Astrocyte (in vitro differentiated cells and primary cell): Measurements from ENCODE around the gene ZNF619.

Experiments used
- EZH2 ChIP-seq: IDR thresholded peaks from 2 replicates; pipeline ENCODE4 v1.6.1; 2012; ENCODE audit warnings: mild to moderate bottlenecking, low read length, inconsistent platforms; ENCODE audit not compliant: insufficient read depth
- TF ChIP-seq, protein P1 (sequence below): IDR thresholded peaks from 2 replicates; pipeline ENCODE4 v1.5.1; 2011; ENCODE audit warnings: low read depth, mild to moderate bottlenecking, inconsistent platforms, low read length, moderate library complexity; ENCODE audit not compliant: insufficient read depth

DNA sequence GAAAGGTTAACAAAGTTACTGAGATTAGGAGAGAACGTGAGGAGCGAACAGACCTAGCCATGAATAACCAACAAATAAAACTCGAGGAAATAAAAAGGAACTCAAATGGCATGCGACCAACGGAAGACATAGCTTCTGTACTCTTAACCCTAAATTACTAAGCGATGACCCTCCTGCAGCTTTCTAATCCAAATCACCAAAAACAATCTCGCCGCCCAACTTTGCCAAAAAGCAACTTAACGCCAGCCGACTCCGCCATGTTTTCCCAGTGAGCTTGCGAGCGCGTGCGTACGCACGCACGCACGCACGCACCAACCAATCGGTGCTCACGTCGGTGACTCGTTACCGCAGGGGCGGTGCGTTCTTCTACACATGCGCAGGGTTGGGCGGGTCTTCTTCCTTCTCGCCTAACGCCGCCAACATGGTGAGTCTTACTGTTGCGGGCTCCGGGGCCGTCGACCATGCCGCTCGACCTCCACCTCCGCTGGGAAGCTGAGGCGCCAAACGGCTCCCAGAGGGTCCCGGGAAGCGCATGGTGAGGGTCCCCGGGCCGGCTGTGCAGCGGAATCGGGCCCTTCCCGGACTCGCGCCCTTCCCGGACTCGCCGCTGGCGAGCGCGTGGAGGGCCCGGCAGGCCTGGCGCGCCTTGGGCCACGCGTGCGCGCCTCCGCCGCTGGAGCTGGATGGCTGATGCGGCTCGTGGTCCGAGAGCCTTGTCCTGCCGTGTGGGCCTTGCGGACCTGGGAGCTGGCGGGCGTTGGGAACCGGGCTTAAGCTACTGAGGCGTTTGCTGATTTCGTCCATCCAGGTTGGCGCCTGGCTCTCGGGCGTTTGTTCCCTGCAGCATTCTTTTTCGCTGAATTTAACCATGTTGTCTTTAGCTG is 19.7 kb upstream of the ZNF619 start, which contains the start of gene RPL14:
- no peak for TF ChIP-seq EZH2
- TF ChIP-seq, protein P1, sequence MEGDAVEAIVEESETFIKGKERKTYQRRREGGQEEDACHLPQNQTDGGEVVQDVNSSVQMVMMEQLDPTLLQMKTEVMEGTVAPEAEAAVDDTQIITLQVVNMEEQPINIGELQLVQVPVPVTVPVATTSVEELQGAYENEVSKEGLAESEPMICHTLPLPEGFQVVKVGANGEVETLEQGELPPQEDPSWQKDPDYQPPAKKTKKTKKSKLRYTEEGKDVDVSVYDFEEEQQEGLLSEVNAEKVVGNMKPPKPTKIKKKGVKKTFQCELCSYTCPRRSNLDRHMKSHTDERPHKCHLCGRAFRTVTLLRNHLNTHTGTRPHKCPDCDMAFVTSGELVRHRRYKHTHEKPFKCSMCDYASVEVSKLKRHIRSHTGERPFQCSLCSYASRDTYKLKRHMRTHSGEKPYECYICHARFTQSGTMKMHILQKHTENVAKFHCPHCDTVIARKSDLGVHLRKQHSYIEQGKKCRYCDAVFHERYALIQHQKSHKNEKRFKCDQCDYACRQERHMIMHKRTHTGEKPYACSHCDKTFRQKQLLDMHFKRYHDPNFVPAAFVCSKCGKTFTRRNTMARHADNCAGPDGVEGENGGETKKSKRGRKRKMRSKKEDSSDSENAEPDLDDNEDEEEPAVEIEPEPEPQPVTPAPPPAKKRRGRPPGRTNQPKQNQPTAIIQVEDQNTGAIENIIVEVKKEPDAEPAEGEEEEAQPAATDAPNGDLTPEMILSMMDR: no peak
